Activated naive CD4-positive, alpha-beta T cell treated with anti-CD3 and anti-CD28 coated beads, Interleukin-2, amount 50 U/mL, for 72 hours (primary cell): Measurements from ENCODE around the gene MEIS2. TPM values are rescaled to one million over a fixed set of nuclear protein-coding genes. Genes with fewer than 3 reads are reported as not detected.

ENCODE experiments used
- ATAC-seq, 2 donors: fragments of 150-1000 bp; cut with Tn5 transposase; 2 replicates each; pipeline ENCODE4 v1.10.0; 2021; ENCODE audit warnings: mild to moderate bottlenecking in 2 of 2, moderate library complexity in 2 of 2
- DNase-seq, 2 donors: peaks; one replicate each; pipeline ENCODE4 v3.0.0; 2021 to 2022; ENCODE audit warnings: low spot score in 2 of 2
- H3K27ac Mint-ChIP-seq, 2 donors: one replicate each; pipeline ENCODE4 v1.8.0; 2022; ENCODE audit warnings: mild to moderate bottlenecking in 2 of 2, mixed read lengths in 2 of 2
- H3K36me3 Mint-ChIP-seq, 2 donors: one replicate each; pipeline ENCODE4 v1.8.0; 2022; ENCODE audit warnings: mixed read lengths in 2 of 2
- H3K9me3 Mint-ChIP-seq, 2 donors: one replicate each; pipeline ENCODE4 v1.8.0; 2022; ENCODE audit warnings: mixed read lengths in 2 of 2
- total RNA-seq, 2 donors: library from RNA; stranded (reverse); gene quantifications; one replicate each; pipeline ENCODE4 v1.2.3, GENCODE V29; 2022

Gene MEIS2
- total RNA-seq, 2 donors from 2014 or later: 0.16 TPM; not detected in 1

DNA sequence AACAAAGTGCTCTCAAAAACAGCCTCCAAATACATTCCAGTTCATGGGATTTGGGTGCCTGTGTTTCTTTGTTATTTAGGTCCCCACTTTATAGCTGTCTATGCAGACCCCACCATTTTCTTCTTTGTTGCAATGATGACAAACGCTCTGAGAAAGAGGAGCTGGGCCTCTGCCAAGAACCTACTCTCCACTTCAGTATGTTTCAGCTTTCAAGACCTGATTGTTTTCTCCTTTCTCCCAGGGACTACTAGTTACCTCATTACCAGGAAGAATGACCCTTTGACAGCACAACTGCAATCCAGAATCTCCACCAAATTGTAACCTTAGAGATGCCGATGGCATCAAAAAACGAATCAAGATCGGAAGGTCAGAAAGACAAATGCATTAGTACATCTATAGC lies 236.8 kb downstream of the MEIS2 start:
- ATAC-seq: no peak
- no peaks in the 10 kb centered on the region for H3K36me3 Mint-ChIP-seq
- no peak overlapping the region for H3K27ac Mint-ChIP-seq
- no peak for DNase-seq
- H3K9me3 Mint-ChIP-seq: peaks cover 0 to 4% of the 10 kb centered on the region in 2 donors

DNA sequence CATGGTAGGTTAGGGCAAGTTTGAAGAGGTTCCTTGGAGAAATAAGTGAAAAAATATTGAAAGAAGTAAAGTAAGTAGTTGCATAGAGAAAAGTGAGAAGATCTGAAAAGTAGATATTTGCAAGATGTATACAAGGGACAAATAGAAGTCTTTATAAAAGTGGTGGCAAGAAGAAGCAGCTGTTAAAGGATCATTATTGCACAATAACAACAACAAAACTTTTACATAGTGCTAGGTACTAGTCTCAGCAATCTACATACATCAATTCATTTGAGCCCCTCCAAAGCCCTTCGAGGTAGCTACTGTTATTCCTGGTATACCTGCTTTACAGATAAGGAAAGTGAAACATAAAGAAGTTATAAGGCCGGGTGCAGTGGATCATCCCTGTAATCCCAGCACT lies 239.6 kb downstream of the MEIS2 start:
- no peak for DNase-seq
- no peak for ATAC-seq
- H3K9me3 Mint-ChIP-seq: peaks cover 0 to 9% of the 10 kb centered on the region in 2 donors
- H3K36me3 Mint-ChIP-seq: no peaks in the 10 kb centered on the region
- no peak overlapping the region for H3K27ac Mint-ChIP-seq

DNA sequence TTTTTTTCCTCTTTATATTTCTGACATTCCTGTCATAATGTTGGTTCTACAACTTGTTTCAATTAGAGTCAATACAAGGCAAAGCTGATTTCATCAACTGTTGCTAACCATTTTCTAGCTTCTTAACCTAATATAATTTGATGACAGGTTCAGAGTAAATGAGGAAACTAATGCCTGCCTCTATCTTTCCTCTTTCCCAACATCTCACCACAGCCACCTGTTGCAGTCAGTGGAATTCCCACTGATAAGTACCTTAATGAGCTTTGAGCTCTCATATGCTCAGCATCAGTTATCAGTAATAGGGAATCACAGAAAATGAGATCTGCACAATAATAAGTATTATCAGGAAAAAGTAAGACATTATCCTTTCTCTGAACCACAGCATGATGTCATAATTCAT lies 241.9 kb downstream of the MEIS2 start:
- H3K9me3 Mint-ChIP-seq: peaks cover 0 to 5% of the 10 kb centered on the region in 2 donors
- ATAC-seq: no peak
- H3K27ac Mint-ChIP-seq: no peak overlapping the region
- DNase-seq: no peak
- no peaks in the 10 kb centered on the region for H3K36me3 Mint-ChIP-seq

DNA sequence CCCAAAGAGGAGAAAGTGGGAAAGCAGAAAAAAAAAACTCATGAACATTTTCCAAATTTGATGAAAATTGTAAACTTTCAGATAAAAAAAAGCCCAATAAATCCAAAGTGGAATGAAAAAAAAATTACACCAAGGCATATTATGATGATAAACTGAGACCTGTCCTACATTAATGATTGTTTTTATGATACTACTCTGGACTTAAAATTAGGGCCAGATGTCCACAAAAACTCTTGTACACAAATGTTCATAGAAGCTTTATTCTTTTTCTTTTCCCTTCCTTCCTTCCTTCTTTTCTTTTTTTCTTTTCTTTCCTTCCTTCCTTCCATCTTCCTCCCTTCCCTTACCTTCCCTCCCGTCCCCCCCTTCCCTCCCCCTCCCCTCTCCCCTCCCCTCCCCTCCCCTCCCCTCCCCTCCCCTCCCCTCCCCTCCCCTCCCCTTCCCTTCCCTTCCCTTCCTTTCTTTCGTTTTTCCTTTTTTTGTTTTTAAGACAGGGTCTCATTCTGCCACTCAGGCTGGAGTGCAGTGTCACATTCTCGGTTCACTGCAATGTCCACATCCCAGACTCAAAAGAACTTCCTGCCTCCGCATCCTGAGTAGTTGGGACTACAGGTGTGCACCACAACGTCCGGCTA lies 243.9 kb downstream of the MEIS2 start:
- H3K36me3 Mint-ChIP-seq: no peaks in the 10 kb centered on the region
- H3K9me3 Mint-ChIP-seq: peaks cover 0 to 5% of the 10 kb centered on the region in 2 donors
- ATAC-seq: no peak
- no peak for DNase-seq
- H3K27ac Mint-ChIP-seq: no peak overlapping the region

DNA sequence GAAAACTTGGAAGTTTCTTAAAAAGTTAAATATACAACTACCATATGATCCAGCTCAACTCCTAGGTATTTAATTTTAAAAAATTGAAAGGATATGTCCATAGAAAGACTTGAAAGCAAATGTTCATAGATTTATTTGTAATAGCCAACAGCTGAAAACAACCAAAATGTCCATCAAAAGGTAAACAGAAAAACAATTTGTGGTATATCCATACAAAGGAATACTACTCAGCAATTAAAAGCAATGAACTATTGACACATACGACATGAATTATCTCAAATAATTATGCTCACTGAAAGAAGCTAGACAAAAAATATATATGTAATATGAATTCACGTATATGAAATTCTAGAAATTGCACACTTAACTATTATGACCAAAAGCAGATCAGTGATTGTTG lies 249.5 kb downstream of the MEIS2 start:
- no peak overlapping the region for H3K27ac Mint-ChIP-seq
- H3K36me3 Mint-ChIP-seq: no peaks in the 10 kb centered on the region
- ATAC-seq: no peak
- H3K9me3 Mint-ChIP-seq: peaks cover 0 to under 1% of the 10 kb centered on the region in 2 donors
- DNase-seq: no peak

DNA sequence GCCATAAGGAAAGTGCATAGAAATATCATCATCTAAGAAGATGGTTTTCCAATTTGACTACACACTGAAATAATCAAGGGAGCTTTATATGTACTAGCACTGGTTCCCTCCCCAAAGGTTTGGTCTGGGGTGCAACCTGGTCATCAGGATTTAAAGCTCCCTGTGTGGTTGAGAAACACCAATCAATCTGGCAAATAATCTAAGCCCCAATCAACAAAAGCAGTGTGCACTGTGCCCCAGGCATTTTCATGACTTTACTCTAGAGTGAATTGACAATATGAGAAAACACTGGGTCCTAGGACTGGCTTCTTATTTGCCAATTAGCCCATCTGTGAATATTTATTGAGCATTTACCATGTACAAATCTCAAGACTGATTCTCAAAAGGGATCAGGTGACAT lies 255.1 kb downstream of the MEIS2 start:
- ATAC-seq (no peak), DNase-seq (no peak)
- H3K36me3 Mint-ChIP-seq: no peaks in the 10 kb centered on the region
- peaks cover 0 to 3% of the 10 kb centered on the region in 2 donors for H3K9me3 Mint-ChIP-seq
- no peak overlapping the region for H3K27ac Mint-ChIP-seq

DNA sequence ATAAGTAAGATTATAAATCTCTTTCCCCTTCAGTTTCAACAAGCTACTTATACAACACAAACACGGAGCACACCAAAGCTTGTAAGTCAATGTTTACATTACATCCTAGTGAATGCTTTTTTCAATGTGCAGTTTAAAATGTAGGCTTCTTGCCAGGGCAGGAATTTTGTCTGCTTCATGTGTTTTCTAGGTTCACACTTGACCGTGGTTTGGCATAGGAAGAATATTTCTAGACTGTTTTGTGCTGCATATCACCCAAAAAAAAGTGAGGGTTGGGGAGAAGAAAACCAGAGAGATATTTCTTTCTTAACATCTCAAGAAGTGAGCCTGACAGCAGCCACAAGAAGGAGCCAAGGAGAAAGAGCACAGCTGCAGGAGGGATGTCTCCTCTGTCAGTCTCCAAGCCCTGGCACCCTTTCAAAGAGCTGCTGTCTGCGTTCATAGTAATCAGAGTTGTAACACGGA lies 255.8 kb downstream of the MEIS2 start:
- H3K9me3 Mint-ChIP-seq: peaks cover 0 to 3% of the 10 kb centered on the region in 2 donors
- no peak for DNase-seq
- H3K27ac Mint-ChIP-seq: no peak overlapping the region
- no peaks in the 10 kb centered on the region for H3K36me3 Mint-ChIP-seq
- no peak for ATAC-seq

DNA sequence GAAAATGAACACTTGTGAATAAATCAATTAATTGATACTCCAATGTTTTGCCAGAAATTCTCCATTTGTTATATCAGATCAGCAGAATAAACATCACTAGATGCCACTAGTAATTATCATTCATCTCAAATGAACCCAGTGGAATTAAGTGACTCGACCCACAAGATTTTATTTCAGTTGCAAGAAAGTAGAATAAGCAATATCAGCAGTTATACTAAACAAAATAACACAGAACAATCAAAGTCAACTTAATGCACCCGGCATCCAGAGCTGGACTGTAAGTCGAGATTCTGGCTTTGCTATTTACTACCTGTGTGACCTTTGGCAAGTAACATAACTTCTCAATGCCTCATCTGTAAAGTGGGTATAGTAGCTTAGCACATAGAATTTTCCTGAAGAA lies 256.5 kb downstream of the MEIS2 start:
- Mint-ChIP-seq H3K9me3 (peaks cover 0 to 3% of the 10 kb centered on the region in 2 donors), H3K27ac (no peak overlapping the region), H3K36me3 (no peaks in the 10 kb centered on the region)
- DNase-seq (no peak), ATAC-seq (no peak)

DNA sequence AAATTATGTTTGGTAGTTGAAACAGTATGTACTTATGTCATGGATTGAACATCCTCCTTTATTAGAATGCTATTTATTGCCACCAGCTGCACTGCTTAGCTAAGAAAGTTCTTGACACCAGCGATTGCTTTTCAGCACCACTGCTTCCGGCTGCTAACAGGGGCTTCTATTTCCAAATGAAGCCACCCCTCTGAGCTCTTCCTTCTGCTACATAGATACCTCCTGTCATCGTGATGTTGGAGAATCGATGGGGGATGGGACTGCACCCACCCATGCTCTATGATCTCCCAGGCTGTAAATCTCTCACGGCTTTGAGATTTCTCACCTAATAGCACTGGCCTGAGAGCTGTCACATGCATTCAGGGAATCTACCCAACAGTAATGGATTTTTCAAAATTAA lies 259.2 kb downstream of the MEIS2 start:
- Mint-ChIP-seq H3K36me3 (no peaks in the 10 kb centered on the region), H3K27ac (no peak overlapping the region), H3K9me3 (peaks cover 7 to 8% of the 10 kb centered on the region in 2 donors)
- no peak for ATAC-seq
- DNase-seq: no peak
